Stimulated activated CD8-positive, alpha-beta memory T cell treated with anti-CD3 and anti-CD28 coated beads, Interleukin-15, amount 100 ng/mL, for 24 hours (primary cell): ENCODE data around the gene ZIC4.

Experiments used
- DNase-seq: peaks from one replicate; pipeline ENCODE4 v3.0.0-alpha.2; 2020; ENCODE audit warnings: low read depth

Gene ZIC4

GRCh38 chr3:147369661-147370123 is 36.7 kb downstream of the ZIC4 start:
- no peak for DNase-seq

- no peak for DNase-seq
These were observed 37.1 kb downstream of the ZIC4 start for GRCh38 chr3:147369231-147369630.

- DNase-seq, result no peak
These were observed 37.7 kb downstream of the ZIC4 start for GRCh38 chr3:147368561-147369221.

GRCh38 chr3:147368151-147368550 is 38.2 kb downstream of the ZIC4 start:
- no peak for DNase-seq

- no peak for DNase-seq
These were observed 38.7 kb downstream of the ZIC4 start for GRCh38 chr3:147367676-147368075.

- no peak for DNase-seq
These were observed 40.9 kb downstream of the ZIC4 start for GRCh38 chr3:147365196-147366115.

GRCh38 chr3:147364771-147365170 is 41.6 kb downstream of the ZIC4 start:
- DNase-seq, result no peak

GRCh38 chr3:147361454-147362420 is 44.6 kb downstream of the ZIC4 start:
- no peak for DNase-seq

GRCh38 chr3:147360646-147361453 is 45.5 kb downstream of the ZIC4 start:
- no peak for DNase-seq

- no peak for DNase-seq
These were observed 46.3 kb downstream of the ZIC4 start for GRCh38 chr3:147360051-147360439.

GRCh38 chr3:147359177-147360050 is 46.9 kb downstream of the ZIC4 start:
- no peak for DNase-seq

- no peak for DNase-seq
These were observed 48.0 kb downstream of the ZIC4 start for GRCh38 chr3:147358144-147358992.

- DNase-seq, result no peak
These were observed 49.1 kb downstream of the ZIC4 start for GRCh38 chr3:147356909-147357900.

GRCh38 chr3:147356145-147356908 is 50.0 kb downstream of the ZIC4 start:
- no peak for DNase-seq

GRCh38 chr3:147355753-147356090 is 50.6 kb downstream of the ZIC4 start:
- DNase-seq, result no peak

- DNase-seq, result no peak
These were observed 51.1 kb downstream of the ZIC4 start for GRCh38 chr3:147355084-147355752.

GRCh38 chr3:147354623-147355022 is 51.7 kb downstream of the ZIC4 start:
- no peak for DNase-seq
